H4 (cell line): ENCODE measurements around the gene RBM46. TPM values are rescaled to one million over a fixed set of nuclear protein-coding genes. Genes with fewer than 3 reads are reported as not detected.

ENCODE experiments used
- DNase-seq: peaks from one replicate; pipeline ENCODE4 v3.0.0-alpha.2; 2015; ENCODE audit warnings: low spot score
- total RNA-seq: library from RNA; depleted of rRNA; stranded (reverse); fragments of >200 nt; shearing (Covaris generic); gene quantifications from 2 replicates; pipeline ENCODE4 v1.2.3, GENCODE V29; 2014; rRNA removed

The RBM46 gene, protein sequence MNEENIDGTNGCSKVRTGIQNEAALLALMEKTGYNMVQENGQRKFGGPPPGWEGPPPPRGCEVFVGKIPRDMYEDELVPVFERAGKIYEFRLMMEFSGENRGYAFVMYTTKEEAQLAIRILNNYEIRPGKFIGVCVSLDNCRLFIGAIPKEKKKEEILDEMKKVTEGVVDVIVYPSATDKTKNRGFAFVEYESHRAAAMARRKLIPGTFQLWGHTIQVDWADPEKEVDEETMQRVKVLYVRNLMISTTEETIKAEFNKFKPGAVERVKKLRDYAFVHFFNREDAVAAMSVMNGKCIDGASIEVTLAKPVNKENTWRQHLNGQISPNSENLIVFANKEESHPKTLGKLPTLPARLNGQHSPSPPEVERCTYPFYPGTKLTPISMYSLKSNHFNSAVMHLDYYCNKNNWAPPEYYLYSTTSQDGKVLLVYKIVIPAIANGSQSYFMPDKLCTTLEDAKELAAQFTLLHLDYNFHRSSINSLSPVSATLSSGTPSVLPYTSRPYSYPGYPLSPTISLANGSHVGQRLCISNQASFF
- not detected in 2 replicates for total RNA-seq

DNA sequence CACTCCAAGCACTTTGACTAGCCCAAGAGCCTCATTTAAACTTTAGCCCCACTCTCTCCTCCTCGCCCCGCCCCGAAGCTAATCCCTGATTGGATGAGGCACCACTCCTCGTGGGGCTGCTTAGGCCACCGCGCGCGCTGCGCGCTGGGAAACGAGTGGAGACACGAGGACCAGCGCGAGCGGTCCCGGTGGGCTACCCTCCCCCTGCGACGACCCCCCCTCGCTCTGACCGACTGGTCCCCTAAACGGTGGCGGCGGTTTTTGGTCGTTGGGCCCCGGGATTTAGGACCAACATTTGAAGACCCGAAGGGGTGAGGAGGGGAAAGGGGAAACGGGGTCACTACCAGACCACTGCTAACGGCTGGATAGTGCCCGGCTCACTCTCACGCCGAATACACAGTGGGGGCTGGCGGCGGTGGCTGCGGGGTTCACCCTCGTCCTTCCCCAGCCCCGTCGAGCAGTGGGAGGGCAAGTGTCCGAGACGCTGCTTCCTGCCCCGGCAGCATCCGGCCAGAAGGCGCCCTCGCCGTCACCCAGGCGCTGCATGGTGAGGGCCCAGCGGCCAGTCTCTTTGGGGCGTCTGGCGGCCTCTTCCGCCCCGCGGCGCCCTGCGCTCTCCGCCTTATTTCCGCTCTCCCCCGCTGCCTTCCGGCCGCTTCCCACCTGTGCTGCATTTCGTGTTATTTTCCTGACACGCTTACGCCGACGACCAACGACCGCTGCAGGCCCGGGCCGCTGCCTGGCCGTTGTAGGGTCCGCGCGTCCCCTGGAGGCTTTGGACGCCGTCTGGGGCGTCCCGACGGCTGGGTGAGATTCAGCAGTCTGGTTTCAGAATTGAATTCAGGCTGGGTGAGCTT lies at the start of gene RBM46:
Gene RBM46 (plus strand): TSS at position 147 of the 857 bp plus-strand sequence. CDS start 15,481 bp downstream, outside the sequence.
- no peak for DNase-seq

DNA sequence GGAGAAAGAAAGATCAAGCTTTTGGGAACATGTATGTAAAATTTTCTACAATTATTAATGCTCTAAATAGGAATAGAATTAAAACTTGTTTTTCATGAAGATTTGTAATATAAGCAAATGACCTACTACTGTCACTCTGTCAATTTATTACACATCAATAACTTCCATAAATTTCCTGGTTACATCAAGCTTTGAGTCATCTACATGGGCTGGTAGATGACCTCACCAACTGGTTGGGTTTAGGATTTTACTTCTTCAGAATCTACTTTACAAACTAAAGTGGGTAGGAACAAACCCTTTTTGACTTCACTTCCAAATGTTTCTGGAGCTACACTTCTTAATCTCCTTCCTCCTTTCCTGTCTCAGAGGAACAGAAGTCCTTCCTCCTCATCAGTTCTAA lies 49.3 kb upstream of the RBM46 start:
- no peak for DNase-seq

DNA sequence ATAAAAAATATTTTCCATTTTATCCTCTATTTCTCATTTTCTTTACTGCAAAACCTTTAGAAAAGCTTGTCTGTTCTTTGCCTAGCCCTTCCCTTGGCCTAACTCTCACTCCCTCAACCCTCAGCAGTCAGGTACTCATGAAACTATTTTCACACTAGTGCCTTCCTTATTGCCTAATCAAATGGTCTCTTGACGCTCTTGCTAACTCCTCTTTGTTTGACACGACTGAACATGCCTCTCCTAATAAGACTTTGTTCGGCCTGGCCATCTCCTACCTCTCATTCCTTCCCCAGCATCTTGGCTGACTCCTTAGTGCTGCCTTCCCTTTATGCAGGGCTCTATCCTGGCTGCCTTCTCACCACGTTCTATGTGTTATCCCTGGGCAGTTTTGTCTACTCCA lies 48.4 kb upstream of the RBM46 start:
- DNase-seq = no peak

DNA sequence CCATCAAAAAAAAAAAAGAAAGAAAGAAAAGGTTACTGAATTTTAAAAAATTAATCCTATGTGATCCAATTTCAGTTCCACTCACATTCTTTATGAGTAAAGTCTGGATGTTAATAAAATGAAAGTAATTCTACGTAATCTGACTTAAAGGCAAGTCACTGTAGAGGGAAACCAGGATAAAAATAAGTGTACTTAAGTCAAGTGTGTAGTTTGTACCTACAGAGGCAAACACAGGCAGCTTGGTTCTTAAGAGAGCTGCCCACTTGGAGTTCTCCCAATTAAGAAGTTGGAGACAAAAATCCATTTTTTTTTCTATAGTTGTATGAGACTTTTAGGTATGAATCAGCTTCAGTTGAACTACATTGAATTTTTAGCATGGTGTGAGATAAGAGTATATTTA lies 44.3 kb upstream of the RBM46 start:
- DNase-seq = no peak

DNA sequence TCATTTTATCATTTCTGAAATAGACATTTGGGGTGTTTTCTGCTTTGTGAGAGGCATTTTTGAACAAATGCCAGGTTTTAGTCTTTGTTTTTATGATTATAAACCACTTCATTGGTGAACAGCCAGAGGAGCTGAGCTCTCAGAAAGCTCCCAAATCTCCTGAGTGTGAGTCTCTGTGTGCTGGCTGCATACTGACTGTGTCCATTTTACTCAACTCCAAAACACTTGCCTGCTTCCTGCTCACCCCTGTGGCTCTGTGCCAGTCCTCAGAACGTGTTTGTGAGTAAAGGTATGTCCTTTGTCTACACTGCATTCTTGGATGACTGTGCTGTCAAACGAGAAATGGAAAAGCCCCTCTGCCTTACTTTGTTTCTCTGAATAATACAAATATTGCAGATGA lies 42.6 kb upstream of the RBM46 start:
- DNase-seq = no peak

DNA sequence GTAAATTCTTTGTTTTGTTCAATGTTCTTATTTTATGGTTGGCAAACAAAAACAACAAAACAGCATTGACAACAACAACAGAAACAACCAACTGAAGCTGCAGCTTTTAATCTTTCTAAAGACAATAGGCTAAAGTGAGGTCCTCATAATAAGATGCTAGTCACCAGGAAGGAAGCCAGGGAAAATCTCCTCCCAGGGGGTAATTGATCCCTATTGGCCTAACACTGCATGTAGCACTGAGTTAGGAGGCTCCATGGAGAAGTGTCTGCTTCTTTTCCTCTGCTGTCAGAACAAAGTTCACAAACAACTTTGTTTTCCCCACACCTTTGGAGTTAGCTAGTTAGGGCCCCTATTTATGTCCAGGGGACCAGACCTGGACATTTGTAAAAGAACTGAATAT lies 42.0 kb upstream of the RBM46 start:
- no peak for DNase-seq

DNA sequence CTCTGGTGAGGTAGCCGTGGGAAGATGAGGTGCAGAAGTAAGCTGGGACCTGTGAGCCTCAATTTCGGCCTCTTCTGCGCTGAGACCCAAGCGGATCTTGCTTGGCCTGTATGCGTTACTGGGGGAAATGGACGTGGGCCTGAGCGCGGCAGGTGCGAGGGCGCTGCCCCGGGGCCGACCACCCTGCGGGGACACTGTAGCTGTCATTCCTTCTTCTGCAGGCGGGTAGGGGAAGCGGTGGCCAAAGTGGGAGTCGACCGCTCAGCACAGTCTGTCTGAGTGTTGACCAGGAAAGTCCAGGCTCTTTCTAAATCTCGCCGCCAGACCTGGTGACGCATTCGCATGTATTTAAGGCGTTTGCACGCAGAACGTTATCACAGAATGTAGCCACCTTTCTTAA lies 40.6 kb upstream of the RBM46 start:
- no peak for DNase-seq

DNA sequence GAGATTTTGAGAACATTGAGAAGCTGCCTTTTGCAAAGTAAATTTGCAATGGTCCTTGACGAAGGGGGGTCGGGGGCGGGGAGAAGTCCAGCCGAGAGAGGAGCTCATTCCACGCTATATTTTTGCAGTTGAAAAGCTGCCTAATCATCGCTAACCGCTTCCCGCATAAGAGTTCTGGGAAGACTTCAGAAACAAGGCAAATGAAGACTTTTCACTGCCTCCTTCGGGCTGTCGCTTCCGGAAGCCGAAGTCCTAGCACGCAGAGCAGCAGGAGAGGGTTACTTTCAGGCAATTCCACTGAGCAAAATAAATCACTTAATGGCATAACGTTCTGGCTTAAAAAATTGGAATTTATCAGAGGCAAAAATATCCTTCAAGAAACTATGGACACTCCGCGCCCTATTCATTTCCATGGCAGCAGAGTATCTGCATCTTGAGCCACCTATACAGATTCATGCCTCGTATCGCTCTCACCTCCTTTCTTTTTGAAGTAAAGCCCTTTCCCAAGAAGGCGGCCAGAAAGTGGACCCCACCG lies 39.9 kb upstream of the RBM46 start:
- DNase-seq = no peak

DNA sequence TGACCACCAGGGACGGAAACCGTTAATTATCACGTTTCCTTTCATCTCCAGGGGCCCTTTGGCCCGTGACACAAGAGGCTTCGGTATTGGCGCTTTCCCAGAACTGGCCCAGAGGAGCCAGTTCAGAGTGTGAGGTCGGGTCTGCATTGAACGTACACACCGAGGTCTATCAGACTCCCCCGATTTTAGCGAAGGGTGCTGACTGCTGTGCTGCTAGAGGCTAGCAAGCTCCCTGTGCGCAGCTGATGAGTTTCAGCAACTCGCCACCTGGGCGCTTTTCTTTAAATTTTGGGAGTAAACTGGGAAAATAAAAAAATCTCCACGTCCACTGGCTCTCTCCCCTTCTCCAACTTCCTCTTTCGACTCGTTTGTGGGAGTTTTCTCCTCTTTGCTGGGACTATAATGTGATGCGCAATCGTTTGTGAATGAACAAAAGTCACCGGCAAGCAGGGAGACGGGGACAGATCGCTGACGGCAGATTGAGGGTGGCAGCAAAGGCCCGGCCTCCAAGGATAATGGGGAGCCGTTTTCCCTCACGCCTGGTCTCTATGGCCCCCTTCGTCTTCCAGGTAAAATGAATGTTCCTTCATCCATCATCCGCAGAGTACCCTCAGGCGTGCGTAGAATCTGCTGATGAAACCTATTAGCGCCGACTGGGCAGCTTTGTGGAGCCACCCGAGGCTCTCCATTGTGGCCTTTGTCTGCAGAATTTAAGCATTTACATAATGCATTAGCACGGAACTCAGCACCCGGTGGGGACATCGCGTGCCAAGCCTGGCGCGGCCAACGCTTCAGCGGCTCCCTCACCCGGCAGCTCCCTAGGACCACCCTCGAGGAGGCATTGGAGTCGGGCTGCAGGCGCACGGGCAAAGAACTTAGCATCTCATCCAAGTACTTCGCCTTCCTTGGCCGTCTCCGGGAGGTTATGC lies 38.9 kb upstream of the RBM46 start:
- DNase-seq = no peak

DNA sequence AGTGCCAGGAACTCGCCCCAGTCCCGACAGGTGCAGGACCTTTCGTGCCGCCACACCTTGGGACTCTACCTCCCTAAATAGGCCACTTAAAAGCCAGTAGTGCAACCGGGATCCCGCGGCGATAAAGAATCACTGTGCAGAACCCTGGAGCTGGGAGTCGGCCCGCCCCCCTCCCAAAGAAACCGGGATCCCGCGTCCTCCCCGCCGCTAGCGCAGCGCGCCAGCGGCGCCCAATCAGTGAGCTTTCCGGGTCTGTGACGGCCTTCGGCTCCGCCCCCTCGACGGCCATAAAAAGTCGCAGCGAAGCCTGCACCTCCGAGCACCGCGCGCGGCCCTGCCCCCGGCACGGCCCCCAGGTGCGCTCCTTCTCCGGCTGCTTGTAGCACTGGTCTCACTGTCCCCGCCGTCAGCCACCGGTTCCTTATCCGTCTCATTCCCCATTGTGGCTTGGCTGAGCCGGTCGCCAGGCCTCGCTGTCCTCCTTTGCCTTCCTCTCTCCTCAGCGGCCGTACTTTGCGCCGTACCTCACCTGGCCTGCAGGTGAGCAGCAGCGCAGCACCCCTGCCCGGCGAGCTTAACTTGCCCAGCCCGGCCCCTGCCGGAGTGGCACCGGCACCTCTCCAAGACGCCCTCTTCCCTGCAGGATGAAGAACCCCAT lies 37.3 kb upstream of the RBM46 start, which contains the start of gene LRAT:
Gene LRAT (plus strand): TSS at position 318 of the 658 bp plus-strand sequence. CDS start 327 bp downstream, at position 645.
- no peak for DNase-seq

DNA sequence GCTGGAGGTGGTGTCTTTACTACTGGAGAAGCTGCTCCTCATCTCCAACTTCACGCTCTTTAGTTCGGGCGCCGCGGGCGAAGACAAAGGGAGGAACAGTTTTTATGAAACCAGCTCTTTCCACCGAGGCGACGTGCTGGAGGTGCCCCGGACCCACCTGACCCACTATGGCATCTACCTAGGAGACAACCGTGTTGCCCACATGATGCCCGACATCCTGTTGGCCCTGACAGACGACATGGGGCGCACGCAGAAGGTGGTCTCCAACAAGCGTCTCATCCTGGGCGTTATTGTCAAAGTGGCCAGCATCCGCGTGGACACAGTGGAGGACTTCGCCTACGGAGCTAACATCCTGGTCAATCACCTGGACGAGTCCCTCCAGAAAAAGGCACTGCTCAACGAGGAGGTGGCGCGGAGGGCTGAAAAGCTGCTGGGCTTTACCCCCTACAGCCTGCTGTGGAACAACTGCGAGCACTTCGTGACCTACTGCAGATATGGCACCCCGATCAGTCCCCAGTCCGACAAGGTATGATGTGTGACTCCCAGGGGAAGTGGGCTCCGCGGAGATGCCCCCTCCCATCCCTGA lies 36.6 kb upstream of the RBM46 start:
- DNase-seq = no peak

DNA sequence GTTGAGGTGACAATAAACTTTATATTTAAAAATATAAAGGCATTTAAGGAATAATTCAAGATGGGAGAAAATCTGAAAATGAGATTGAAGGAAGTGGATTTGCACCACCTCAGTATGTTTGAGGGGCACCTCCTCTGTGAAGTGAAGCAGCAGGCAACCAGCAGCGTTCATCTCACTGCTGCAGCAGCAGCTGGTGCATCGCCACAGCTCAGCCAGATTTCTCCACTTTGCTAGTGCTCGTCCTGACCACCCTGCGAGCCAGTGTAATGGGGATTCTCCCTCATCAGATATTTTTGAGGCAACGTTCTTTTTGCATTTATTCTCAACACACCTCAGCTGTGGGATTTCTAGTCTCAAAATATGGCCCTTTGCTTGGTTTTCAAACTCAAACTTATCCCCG lies 23.4 kb upstream of the RBM46 start:
- no peak for DNase-seq

DNA sequence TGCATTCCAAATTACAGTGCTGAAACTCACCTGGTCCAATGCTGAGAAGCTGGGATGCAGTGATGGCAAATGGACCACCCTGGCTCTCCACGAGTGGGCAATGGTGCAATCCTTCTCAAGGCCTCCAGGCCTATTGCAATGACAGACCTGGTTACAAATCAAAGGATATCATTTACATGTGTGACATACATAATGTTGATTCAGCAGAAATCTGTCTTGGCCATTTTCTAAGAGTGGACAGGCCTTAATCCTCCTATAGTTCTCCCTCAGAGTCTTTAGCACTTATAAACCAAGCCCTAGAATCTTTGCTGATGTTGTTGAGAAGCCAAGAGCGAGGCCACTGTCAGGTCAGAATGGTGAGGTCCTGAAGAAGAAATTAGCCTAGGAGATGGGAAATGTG lies 20.2 kb upstream of the RBM46 start:
- DNase-seq = no peak

DNA sequence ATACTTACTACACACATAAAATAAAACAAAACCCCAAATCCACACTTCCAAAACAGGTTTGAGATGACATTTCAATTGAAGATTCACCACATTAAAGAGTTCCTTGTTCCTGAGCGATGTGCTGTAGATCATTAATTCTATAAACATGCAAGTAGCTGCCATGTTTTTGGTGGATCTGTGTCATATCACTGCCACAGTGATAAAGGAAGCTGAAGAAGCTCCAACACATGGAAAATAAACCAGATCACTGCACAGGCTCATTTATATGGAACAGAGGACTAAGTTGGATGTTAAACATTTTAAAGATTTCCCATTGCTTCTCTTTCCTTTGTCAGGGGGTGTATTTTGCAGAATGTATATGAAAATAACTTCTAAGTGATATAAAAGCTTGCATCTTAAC lies 2.8 kb upstream of the RBM46 start:
- DNase-seq = no peak

DNA sequence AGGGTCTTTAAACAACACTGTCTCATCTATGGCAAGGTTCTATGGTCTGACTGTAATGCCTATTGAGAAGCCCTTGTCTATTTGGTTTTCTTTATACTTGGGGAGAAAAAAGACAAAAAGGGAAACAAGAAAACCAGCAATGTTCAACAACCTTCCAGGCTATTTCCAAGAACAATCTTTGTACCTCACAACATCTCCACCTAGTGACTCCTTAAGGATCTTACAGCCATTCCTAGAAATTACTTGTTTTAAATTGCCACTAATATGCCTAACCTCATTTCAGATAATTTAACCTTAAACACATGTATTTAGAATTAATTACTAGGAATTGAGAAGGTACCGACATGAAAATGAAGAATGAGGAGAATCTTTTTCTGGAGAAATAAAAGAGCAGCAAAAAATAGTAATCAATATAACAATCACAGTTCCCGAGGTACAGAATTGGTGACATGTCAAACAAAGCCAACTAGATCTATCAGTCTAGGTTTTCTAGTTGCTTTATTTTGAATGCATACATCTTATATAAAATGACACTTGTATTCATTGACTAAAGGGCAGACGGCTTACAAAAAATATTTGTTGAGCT lies 1.6 kb upstream of the RBM46 start:
- peak; percentile 40 for DNase-seq

DNA sequence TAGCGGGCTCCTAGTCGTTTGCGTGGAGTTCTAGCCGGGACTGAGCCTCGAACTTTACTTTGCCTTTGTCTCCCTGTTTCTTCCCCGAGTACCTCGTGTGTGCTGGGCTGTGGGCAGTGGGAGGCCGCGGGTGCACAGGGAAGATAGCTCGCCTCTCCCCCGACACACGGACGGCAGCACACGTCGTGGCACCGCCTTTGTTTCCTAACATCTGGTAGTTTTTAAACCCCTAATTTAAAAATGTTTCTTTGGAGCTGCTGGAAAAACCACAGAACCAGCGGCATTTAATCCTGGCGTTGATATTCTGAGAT lies 866 bp downstream of the RBM46 start:
- DNase-seq = no peak

DNA sequence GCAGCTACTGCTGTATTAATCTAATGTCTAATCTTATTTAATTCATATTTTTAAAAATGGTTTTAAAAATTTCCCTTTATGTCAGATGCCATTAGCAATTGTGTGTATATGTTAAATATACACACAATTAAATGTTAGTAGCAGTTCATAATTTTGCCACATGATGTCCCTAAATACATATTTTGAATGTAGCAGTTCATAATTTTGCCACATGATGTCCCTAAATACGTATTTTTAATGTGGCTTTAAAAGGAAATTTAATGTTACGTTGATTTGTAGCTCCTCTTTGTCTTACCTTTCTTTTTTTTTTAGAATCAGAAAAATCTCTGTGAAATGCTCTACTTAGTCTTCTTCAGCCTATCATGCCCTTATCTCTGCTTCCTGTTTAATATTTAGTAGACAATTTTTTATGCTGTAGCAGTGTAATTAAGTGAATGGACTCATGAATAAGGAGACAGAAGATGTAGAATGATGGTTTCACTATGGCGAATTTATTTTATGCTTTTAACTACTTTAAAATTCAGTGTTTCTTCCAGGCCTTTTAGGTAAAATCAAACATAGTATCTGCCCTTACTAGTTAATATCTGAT lies 26.1 kb downstream of the RBM46 start:
- DNase-seq = peak; percentile 59

DNA sequence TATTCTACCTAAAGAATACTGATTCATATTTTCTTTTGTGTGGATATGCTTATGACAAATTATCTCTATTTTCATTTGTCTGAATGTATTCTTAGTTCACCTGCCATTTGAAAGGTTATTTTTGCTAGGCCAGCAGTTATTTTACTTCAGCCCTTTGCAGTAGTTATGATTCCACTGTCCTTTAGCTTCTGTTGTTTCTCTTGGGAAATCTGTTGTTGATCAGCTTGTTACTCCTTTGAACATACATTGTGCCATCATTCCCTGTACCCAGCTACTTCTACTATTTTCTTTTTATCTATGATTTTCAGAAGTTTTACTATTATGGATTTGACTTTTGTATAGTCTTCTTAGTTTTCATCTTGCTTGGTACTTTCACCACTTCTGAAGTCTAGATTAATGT lies 37.2 kb downstream of the RBM46 start:
- no peak for DNase-seq

DNA sequence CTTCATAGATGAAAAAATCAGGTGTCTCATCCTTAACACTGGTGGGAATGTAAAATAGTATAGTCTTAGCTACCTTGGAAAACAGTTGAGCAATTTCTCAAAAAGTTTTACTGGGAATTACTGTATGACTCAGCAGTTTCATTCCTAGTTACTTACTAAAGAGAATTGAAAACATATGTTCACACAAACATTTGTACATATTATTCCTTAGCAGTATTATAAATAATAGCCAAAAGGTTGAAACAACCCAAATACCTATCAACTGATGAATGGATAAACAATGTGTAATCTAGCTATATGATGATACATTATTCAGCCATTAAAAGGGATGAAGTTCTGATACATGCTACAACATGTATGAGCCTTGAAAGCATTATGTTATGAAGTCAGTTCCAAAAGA lies 41.7 kb downstream of the RBM46 start:
- peak; percentile 20 for DNase-seq

DNA sequence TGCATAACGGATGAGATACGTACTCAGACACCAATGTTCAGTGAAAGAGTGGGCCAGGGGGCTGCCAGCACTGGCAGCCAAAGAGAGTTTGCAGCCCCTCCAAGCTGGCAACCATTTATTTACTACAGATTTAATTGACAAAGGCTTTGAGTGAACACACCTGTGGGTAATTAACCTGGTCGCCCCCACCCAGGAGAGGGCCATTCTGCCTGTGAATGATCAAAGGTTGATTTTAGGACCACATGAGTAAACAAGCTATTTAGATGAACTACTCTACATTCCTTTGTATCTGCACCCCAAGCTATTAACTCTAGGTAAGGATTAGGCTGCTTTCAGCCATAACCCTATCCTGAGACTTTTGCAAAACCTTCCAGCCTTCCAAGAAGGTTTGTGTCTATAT lies 55.0 kb downstream of the RBM46 start:
- DNase-seq = no peak
